Adipose tissue (tissue), 3 donors: Measurements from ENCODE around the gene PRR7. TPM values are rescaled to one million over a fixed set of nuclear protein-coding genes. Genes with fewer than 3 reads are reported as not detected.
"Not testable (repeated sequence)": the region's sequence is repeated elsewhere in the genome, so short reads cannot be mapped to it uniquely, and the experiment has no call there.

Source experiments
- H3K27ac ChIP-seq: one replicate; pipeline ENCODE4 v1.5.1; 2013; ENCODE audit warnings: low read depth, low read length
- WGBS, 3 donors: extraction: QIAGEN DNeasy Blood & Tissue Kit; methylation state at CpG; one replicate each; pipeline ENCODE4 v1.1.7; 2013; 5-methylcytosine and 5-hydroxymethylcytosine counted together
- polyA plus RNA-seq, 3 donors: library from polyadenylated mRNA; stranded (reverse); fragments of 200-250 nt; gene quantifications; one replicate each; pipeline ENCODE4 v1.2.3, GENCODE V29; 2013
- donor health status: healthy with polysubstance abuse.
- donor health status: Bipolar disorder and iron deficiency.
- donor health status: healthy.

The PRR7 gene
- polyA plus RNA-seq, 3 donors: 0.34 to 2.7 (median 1.9) TPM

GRCh38 chr5:177420472-177420871 lies 26.1 kb upstream of the PRR7 start:
- WGBS, 3 donors: 69 to 72% (median 69%) methylated on average over 7 of the region's 7 CpGs
- not testable (repeated sequence) for H3K27ac ChIP-seq

- 76 to 84% (median 80%) methylated on average over 6 of the region's 6 CpGs for WGBS, 3 donors
- H3K27ac ChIP-seq: no peak overlapping the region
Observed at GRCh38 chr5:177421062-177421798, 25.4 kb upstream of the PRR7 start.

- WGBS, 3 donors: 71 to 98% (median 97%) methylated on average over 2 of the region's 2 CpGs
- H3K27ac ChIP-seq: no peak overlapping the region
Observed at GRCh38 chr5:177423671-177424070, 22.9 kb upstream of the PRR7 start.

- 40 to 49% (median 49%) methylated on average over 13 of the region's 13 CpGs for WGBS, 3 donors
- peak overlapping the region; percentile 63 for H3K27ac ChIP-seq
Observed at GRCh38 chr5:177425196-177425800, 21.3 kb upstream of the PRR7 start.

GRCh38 chr5:177425801-177426565 lies 20.6 kb upstream of the PRR7 start:
- 0 to 1% (median 0%) methylated on average over 50 to 52 of the region's 52 CpGs for WGBS, 3 donors
- H3K27ac ChIP-seq: peak overlapping the region; percentile 63

GRCh38 chr5:177426566-177427210 lies 19.9 kb upstream of the PRR7 start, which contains the start of gene GRK6:
GRK6 (plus strand) TSS chr5:177426676; CDS start chr5:177426846, 170 bp downstream.
- WGBS, 3 donors: 0 to 1% (median 1%) methylated on average over 73 to 82 of the region's 82 CpGs

GRCh38 chr5:177427211-177427822 lies 19.3 kb upstream of the PRR7 start:
- 10 to 18% (median 10%) methylated on average over 11 of the region's 11 CpGs for WGBS, 3 donors
- no peak overlapping the region for H3K27ac ChIP-seq

More at GRCh38 chr5:177426566-177427210, 19.9 kb upstream of the PRR7 start, which contains the start of gene GRK6:
- H3K27ac ChIP-seq: peak within 1 kb of the TSS; percentile 88

GRCh38 chr5:177427919-177428573 lies 18.6 kb upstream of the PRR7 start:
- 52 to 77% (median 54%) methylated on average over 11 of the region's 11 CpGs for WGBS, 3 donors
- H3K27ac ChIP-seq: no peak overlapping the region

GRCh38 chr5:177428574-177429217 lies 17.9 kb upstream of the PRR7 start:
- peak overlapping the region; percentile 56 for H3K27ac ChIP-seq
- 56 to 87% (median 66%) methylated on average over 10 of the region's 10 CpGs for WGBS, 3 donors

- H3K27ac ChIP-seq: peak overlapping the region; percentile 56
- 52 to 86% (median 56%) methylated on average over 6 of the region's 6 CpGs for WGBS, 3 donors
Observed at GRCh38 chr5:177429248-177430040, 17.2 kb upstream of the PRR7 start.

GRCh38 chr5:177430140-177430951 lies 16.3 kb upstream of the PRR7 start:
- WGBS, 3 donors: 83 to 89% (median 86%) methylated on average over 26 of the region's 26 CpGs
- peak overlapping the region; percentile 73 for H3K27ac ChIP-seq

- 77 to 91% (median 82%) methylated on average over 7 of the region's 7 CpGs for WGBS, 3 donors
- peak overlapping the region; percentile 17 for H3K27ac ChIP-seq
Observed at GRCh38 chr5:177430972-177431316, 15.7 kb upstream of the PRR7 start.

- 58 to 87% (median 58%) methylated on average over 29 of the region's 29 CpGs for WGBS, 3 donors
- peak overlapping the region; percentile 17 for H3K27ac ChIP-seq
Observed at GRCh38 chr5:177431317-177432142, 15.1 kb upstream of the PRR7 start.

GRCh38 chr5:177432143-177432838 lies 14.3 kb upstream of the PRR7 start:
- WGBS, 3 donors: 75 to 89% (median 82%) methylated on average over 18 of the region's 18 CpGs
- no peak overlapping the region for H3K27ac ChIP-seq
